HepG2 (cell line): Measurements from ENCODE around the gene MTMR8. TPM values are rescaled to one million over a fixed set of nuclear protein-coding genes. Genes with fewer than 3 reads are reported as not detected.

Experiments
- ATAC-seq: fragments of 200-7000 bp; cut with Tn5 transposase; 3 replicates; pipeline ENCODE4 v1.9.1; 2020; ENCODE audit warnings: mild to moderate bottlenecking, moderate library complexity
- BruUV-seq: library from RNA; stranded (reverse); fragments of 400-500 nt; replicated peaks from 2 replicates; lab custom pipeline; 2021; lab: Mats Ljungman, UMichigan
- CTCF ChIA-PET: fragments of 300-600 bp; formaldehyde crosslinking; extraction: SDS; loops from one replicate; lab custom pipeline; 2021; ENCODE audit warnings: low total read pairs, inconsistent platforms, low intra/inter-chr PET ratio; lab: Yijun Ruan, JAX
- POLR2A ChIA-PET: fragments of 350-600 bp; sonication (Branson Sonifier 250); formaldehyde crosslinking; loops from one replicate; lab custom pipeline; 2020; ENCODE audit warnings: antibody characterized with exemption, inconsistent platforms; lab: Yijun Ruan, JAX
- DNase-seq: peaks from one replicate; pipeline ENCODE4 v3.0.0-alpha.2; 2015; ENCODE audit warnings: low spot score
- FAIRE-seq: peaks from 3 replicates; lab custom pipeline; 2011; peaks lifted over from hg19 to GRCh38; lab: Jason Lieb, UNC
- H2AFZ ChIP-seq: one replicate; pipeline ENCODE4 v1.6.1; 2011; ENCODE audit warnings: low read length, inconsistent platforms
- H3K27ac ChIP-seq: fragments of 300-600 bp; 3 replicates; pipeline ENCODE4 v1.8.0; 2011; ENCODE audit warnings: mixed run types, mild to moderate bottlenecking, mixed read lengths, low read length, inconsistent platforms; ENCODE audit not compliant: insufficient read depth; ENCODE audit errors: extremely low read length
- H3K27me3 ChIP-seq, 2 experiments: fragments of 200-600 bp in 1 of 2; 2 replicates in 1 of 2; 3 replicates in 1 of 2; pipeline versions ENCODE4 v1.6.0 to v1.8.0; 2011; ENCODE audit warnings: low read length in 2 of 2, mild to moderate bottlenecking in 2 of 2, moderate library complexity in 2 of 2, inconsistent platforms in 1 of 2; ENCODE audit not compliant: insufficient read depth in 2 of 2, control insufficient read depth in 1 of 2
- H3K36me3 ChIP-seq, 2 experiments: fragments of 200-600 bp in 1 of 2; replicated peaks in 1 of 2; 2 replicates in 1 of 2; 3 replicates in 1 of 2; pipeline versions ENCODE4 v1.5.1 to v1.8.0; 2011; ENCODE audit warnings: low read length in 2 of 2, inconsistent platforms in 1 of 2; ENCODE audit not compliant: insufficient read depth in 2 of 2, control insufficient read depth in 1 of 2
- H3K4me1 ChIP-seq: 2 replicates; pipeline ENCODE4 v1.5.1; 2012; ENCODE audit warnings: low read length, inconsistent platforms; ENCODE audit not compliant: insufficient read depth
- H3K4me2 ChIP-seq: 2 replicates; pipeline ENCODE4 v1.6.0; 2011; ENCODE audit warnings: low read depth, low read length, inconsistent platforms
- H3K4me3 ChIP-seq, 3 experiments: fragments of 200-600 bp in 1 of 3; sonication (generic), shearing (Covaris generic) in 1 of 3; replicated peaks in 1 of 3; 2 replicates each; pipeline ENCODE4 v1.5.1; 2011 to 2016; ENCODE audit warnings: low read length in 3 of 3, inconsistent platforms in 2 of 3, low read depth in 2 of 3, mild to moderate bottlenecking in 2 of 3, control low read depth in 1 of 3, mixed read lengths in 1 of 3; ENCODE audit not compliant: insufficient read depth in 1 of 3
- H3K79me2 ChIP-seq: one replicate; pipeline ENCODE4 v1.6.1; 2011; ENCODE audit warnings: low read length, inconsistent platforms; ENCODE audit not compliant: insufficient read depth
- H3K9ac ChIP-seq: 2 replicates; pipeline ENCODE4 v1.6.0; 2011; ENCODE audit warnings: mild to moderate bottlenecking, low read depth, low read length, inconsistent platforms; ENCODE audit not compliant: insufficient read depth
- H3K9me3 ChIP-seq: 2 replicates; pipeline ENCODE4 v1.5.1; 2012; ENCODE audit warnings: mild to moderate bottlenecking, low read length
- H4K20me1 ChIP-seq: 2 replicates; pipeline ENCODE4 v1.6.0; 2011; ENCODE audit warnings: inconsistent platforms, mild to moderate bottlenecking, low read length, moderate library complexity; ENCODE audit not compliant: insufficient read depth
- ATAD3A ChIP-seq: sonication (generic); formaldehyde crosslinking; IDR thresholded peaks from 2 replicates; pipeline ENCODE4 v1.4.0; 2020; ENCODE audit warnings: missing genetic modification reagents
- FOXO1 ChIP-seq: sonication (generic); formaldehyde crosslinking; IDR thresholded peaks from 2 replicates; pipeline ENCODE4 v1.4.0; 2020; ENCODE audit warnings: missing genetic modification reagents
- GATA4 ChIP-seq: sonication (generic); IDR thresholded peaks from 2 replicates; pipeline ENCODE4 v1.6.1; 2016; ENCODE audit warnings: antibody characterized with exemption, low read depth, borderline replicate concordance
- KMT2B ChIP-seq: IDR thresholded peaks from 2 replicates; pipeline ENCODE4 v1.6.1; 2016; ENCODE audit warnings: missing genetic modification reagents, missing compliant biosample characterization
- MAFK ChIP-seq, 2 experiments: IDR thresholded peaks in 1 of 2; conservative IDR thresholded peaks in 1 of 2; 2 replicates each; pipeline ENCODE4 v1.6.1; 2011; ENCODE audit warnings: improper control_type of control experiment in 2 of 2, low read length in 2 of 2
- MTA3 ChIP-seq: sonication (generic); formaldehyde crosslinking; IDR thresholded peaks from 2 replicates; pipeline ENCODE4 v1.4.0; 2020; ENCODE audit warnings: missing genetic modification reagents
- RFXANK ChIP-seq: IDR thresholded peaks from 2 replicates; pipeline ENCODE4 v1.6.1; 2016
- SALL1 ChIP-seq: sonication (generic); formaldehyde crosslinking; IDR thresholded peaks from 2 replicates; pipeline ENCODE4 v1.8.0; 2022; ENCODE audit warnings: mild to moderate bottlenecking, missing genetic modification reagents
- SRF ChIP-seq: IDR thresholded peaks from 2 replicates; pipeline ENCODE4 v1.6.1; 2011; ENCODE audit warnings: mild to moderate bottlenecking, low read depth, low read length, moderate library complexity
- UBTF ChIP-seq: sonication (generic); formaldehyde crosslinking; IDR thresholded peaks from 2 replicates; pipeline ENCODE4 v1.4.0; 2020; ENCODE audit warnings: mild to moderate bottlenecking, missing genetic modification reagents
- ZNF713 ChIP-seq: sonication (generic); formaldehyde crosslinking; IDR thresholded peaks from 2 replicates; pipeline ENCODE4 v1.4.0; 2020; ENCODE audit warnings: mild to moderate bottlenecking, missing genetic modification reagents
- ZSCAN21 ChIP-seq: sonication (generic); formaldehyde crosslinking; IDR thresholded peaks from 2 replicates; pipeline ENCODE4 v1.8.0; 2022; ENCODE audit warnings: mild to moderate bottlenecking, missing genetic modification reagents, moderate library complexity, borderline replicate concordance
- WGBS: methylation state at CpG from one replicate; pipeline ENCODE4 v1.1.6; 2017; ENCODE audit warnings: low lambda C conversion rate; 5-methylcytosine and 5-hydroxymethylcytosine counted together
- in situ Hi-C: cut with HindIII; loops from 2 replicates; pipeline ENCODE4 v1.10.0; 2017; ENCODE audit warnings: low pct_unique_long_range_greater_than_20kb; ENCODE audit not compliant: extremely low pct_ligation_motif_present
- intact Hi-C: fragments of 100-400 bp; cut with micrococcal nuclease; formaldehyde crosslinking; loops from one replicate; pipeline ENCODE4 v1.10.0; 2022; ENCODE audit not compliant: unreplicated experiment
- polyA plus RNA-seq, 8 experiments: library from polyadenylated mRNA; depleted of rRNA in 3 of 8; stranded (reverse) in 7 of 8; unstranded in 1 of 8; fragments of >200 nt; fragmentation: Illumina TruSeq in 4 of 8; extraction: Trizol in 4 of 8; gene quantifications; 2 replicates each; pipeline versions ENCODE4 v1.2.1 to v1.2.3, GENCODE V29; 2011 to 2016; ENCODE audit warnings: low read depth in 4 of 8, missing spikeins in 1 of 8, mixed read lengths in 1 of 8; ENCODE audit not compliant: insufficient read depth in 1 of 8
- total RNA-seq, 5 experiments: library from RNA; depleted of rRNA; stranded (reverse); fragments of >200 nt; fragmentation: Illumina TruSeq; extraction: Trizol; gene quantifications; 2 replicates each; pipeline ENCODE4 v1.2.3, GENCODE V29; 2016; ENCODE audit warnings: low read depth in 1 of 5

MTMR8 gene
- total and polyA plus RNA-seq, 2 of the 13 experiments (the other 11 are each of a cell fraction or from before 2014, with no cell fraction given): 0.31 TPM; not detected in 1

- H4K20me1 ChIP-seq: no peaks in the 10 kb centered on the region
- FAIRE-seq: no peak
- H3K36me3 ChIP-seq: no peaks in the 10 kb centered on the region
- no peak overlapping the region for H3K9ac ChIP-seq
- no peak overlapping the region for H3K4me2 ChIP-seq
- POLR2A ChIA-PET: no interaction called here
- in situ Hi-C loops (no loop called here), intact Hi-C loops (no loop called here)
- H3K27me3 ChIP-seq: no peaks in the 10 kb centered on the region
- no peaks in the 10 kb centered on the region for H3K79me2 ChIP-seq
- no peak for DNase-seq
- no peak for TF ChIP-seq RFXANK (CRISPR knock-in tag)
- no peak for TF ChIP-seq MAFK (conservative IDR thresholded peaks at IDR 0.05 in 1 of 2, IDR thresholded peaks at IDR 0.05 in 1 of 2; ENCODE audit: low read length in 2 of 2)
- no peak for TF ChIP-seq KMT2B
- TF ChIP-seq FOXO1 (CRISPR knock-in tag): no peak
- H3K4me1 ChIP-seq: no peaks in the 10 kb centered on the region
- H3K9me3 ChIP-seq: peaks cover 7% of the 10 kb centered on the region; the same call in 1 of the 2 replicates
- no peak overlapping the region for H3K4me3 ChIP-seq
- H2AFZ ChIP-seq: no peak overlapping the region
- BruUV-seq: no TSS peak
- CTCF ChIA-PET: no interaction called here
- no peak for ATAC-seq
- no peak overlapping the region for H3K27ac ChIP-seq
These were observed 65.0 kb downstream of the MTMR8 start for GRCh38 chrX:64330284-64330683.

- H3K79me2 ChIP-seq: no peaks in the 10 kb centered on the region
- 14% methylated on average over 2 of the region's 2 CpGs for WGBS
- ChIA-PET POLR2A (no interaction called here), CTCF (no interaction called here)
- no peak overlapping the region for H3K9ac ChIP-seq
- H2AFZ ChIP-seq: no peak overlapping the region
- no peaks in the 10 kb centered on the region for H3K36me3 ChIP-seq
- intact Hi-C loops: no loop called here
- ATAC-seq (no peak), FAIRE-seq (no peak), DNase-seq (no peak)
- H3K4me2 ChIP-seq: no peak overlapping the region
- H3K27me3 ChIP-seq: no peaks in the 10 kb centered on the region
- in situ Hi-C loops: no loop called here
- no peak overlapping the region for H3K27ac ChIP-seq
- H3K9me3 ChIP-seq: peaks cover 30% of the 10 kb centered on the region; the same call in 1 of the 2 replicates
- H3K4me3 ChIP-seq: no peak overlapping the region
- BruUV-seq: no TSS peak
- H3K4me1 ChIP-seq: no peaks in the 10 kb centered on the region
- no peaks in the 10 kb centered on the region for H4K20me1 ChIP-seq
- no peak for TF ChIP-seq MTA3 (CRISPR knock-in tag)
- no peak for TF ChIP-seq UBTF (CRISPR knock-in tag)
- TF ChIP-seq GATA4: no peak
- no peak for TF ChIP-seq SALL1 (CRISPR knock-in tag)
- no peak for TF ChIP-seq ZNF713 (CRISPR knock-in tag)
- no peak for TF ChIP-seq ATAD3A (CRISPR knock-in tag)
- no peak for TF ChIP-seq ZSCAN21 (CRISPR knock-in tag)
- TF ChIP-seq SRF: no peak
- TF ChIP-seq, all 625 proteins: peak for 0
These were observed 73.7 kb downstream of the MTMR8 start for GRCh38 chrX:64321507-64321906.
